Thymus (tissue), 11 donors: Measurements from ENCODE around the gene TBCA. TPM values are rescaled to one million over a fixed set of nuclear protein-coding genes. Genes with fewer than 3 reads are reported as not detected.
A peak's percentile ranks its signal among the peaks of the same experiment; 100 is the strongest.

Source experiments
- DNase-seq, 9 donors: peaks; one replicate each; pipeline ENCODE4 v3.0.0-alpha.2; 2013; ENCODE audit warnings: low spot score in 9 of 9, low read depth in 6 of 9, missing footprints in 1 of 9
- H3K27ac ChIP-seq, 2 donors: one replicate each; pipeline ENCODE4 v1.5.1; 2013; ENCODE audit warnings: control low read depth in 1 of 2, low read depth in 1 of 2, low read length in 1 of 2, mild to moderate bottlenecking in 1 of 2, moderate library complexity in 1 of 2
- H3K27me3 ChIP-seq, 2 donors: one replicate each; pipeline ENCODE4 v1.5.1; 2013; ENCODE audit warnings: low read length in 1 of 2; ENCODE audit not compliant: control insufficient read depth in 2 of 2, insufficient read depth in 1 of 2
- H3K36me3 ChIP-seq, 2 donors: one replicate each; pipeline ENCODE4 v1.5.1; 2013; ENCODE audit warnings: low read length in 1 of 2, mild to moderate bottlenecking in 1 of 2, moderate library complexity in 1 of 2; ENCODE audit not compliant: control insufficient read depth in 2 of 2, insufficient read depth in 2 of 2
- H3K4me1 ChIP-seq, 2 donors: one replicate each; pipeline ENCODE4 v1.5.1; 2013; ENCODE audit warnings: low read length in 2 of 2; ENCODE audit not compliant: control insufficient read depth in 2 of 2, insufficient read depth in 2 of 2
- H3K4me3 ChIP-seq, 2 donors: one replicate each; pipeline ENCODE4 v1.5.1; 2013; ENCODE audit warnings: low read length in 2 of 2, control low read depth in 1 of 2, mild to moderate bottlenecking in 1 of 2
- H3K9me3 ChIP-seq, 2 donors: one replicate each; pipeline ENCODE4 v1.5.1; 2013; ENCODE audit warnings: low read length in 1 of 2, mild to moderate bottlenecking in 1 of 2; ENCODE audit not compliant: control insufficient read depth in 2 of 2, insufficient read depth in 1 of 2
- WGBS: extraction: QIAGEN DNeasy Blood & Tissue Kit; methylation state at CpG from one replicate; pipeline ENCODE4 v1.1.7; 2013; 5-methylcytosine and 5-hydroxymethylcytosine counted together
- polyA plus RNA-seq: library from polyadenylated mRNA; stranded (reverse); fragments of 200-250 nt; gene quantifications from one replicate; pipeline ENCODE4 v1.2.3, GENCODE V29; 2013
- total RNA-seq: library from RNA; stranded (reverse); fragments of 120-200 nt; gene quantifications from one replicate; pipeline ENCODE4 v1.2.4, GENCODE V29; 2013
- donor health status: healthy.

Gene TBCA
- total and polyA plus RNA-seq, 2 donors: 150 to 356 TPM

GRCh38 chr5:77644371-77645157 lies 131.6 kb downstream of the TBCA start:
- Histone ChIP-seq H3K36me3 (no peaks in the 10 kb centered on the region), H3K27me3 (peaks cover 66 to 95% of the 10 kb centered on the region in 2 donors), H3K27ac (no peak overlapping the region), H3K9me3 (peaks cover 0 to 9% of the 10 kb centered on the region in 2 donors), H3K4me3 (peak overlapping the region in 1 of 2 donors; percentile 30), H3K4me1 (peaks cover 2 to 13% of the 10 kb centered on the region in 2 donors)
- DNase-seq: peak in 1 of 9 donors; percentile 10
- 15% methylated on average over 33 of the region's 33 CpGs for WGBS

- WGBS: 9% methylated on average over 28 of the region's 28 CpGs
- H3K36me3 ChIP-seq: no peaks in the 10 kb centered on the region
- peaks cover 71 to 99% of the 10 kb centered on the region in 2 donors for H3K27me3 ChIP-seq
- DNase-seq: peak in 1 of 9 donors; percentile 14
- H3K9me3 ChIP-seq: peaks cover 0 to 9% of the 10 kb centered on the region in 2 donors
- H3K27ac ChIP-seq: no peak overlapping the region
- peaks cover 2 to 13% of the 10 kb centered on the region in 2 donors for H3K4me1 ChIP-seq
- no peak overlapping the region for H3K4me3 ChIP-seq
Observed at GRCh38 chr5:77643654-77644370, 132.3 kb downstream of the TBCA start.

DNA sequence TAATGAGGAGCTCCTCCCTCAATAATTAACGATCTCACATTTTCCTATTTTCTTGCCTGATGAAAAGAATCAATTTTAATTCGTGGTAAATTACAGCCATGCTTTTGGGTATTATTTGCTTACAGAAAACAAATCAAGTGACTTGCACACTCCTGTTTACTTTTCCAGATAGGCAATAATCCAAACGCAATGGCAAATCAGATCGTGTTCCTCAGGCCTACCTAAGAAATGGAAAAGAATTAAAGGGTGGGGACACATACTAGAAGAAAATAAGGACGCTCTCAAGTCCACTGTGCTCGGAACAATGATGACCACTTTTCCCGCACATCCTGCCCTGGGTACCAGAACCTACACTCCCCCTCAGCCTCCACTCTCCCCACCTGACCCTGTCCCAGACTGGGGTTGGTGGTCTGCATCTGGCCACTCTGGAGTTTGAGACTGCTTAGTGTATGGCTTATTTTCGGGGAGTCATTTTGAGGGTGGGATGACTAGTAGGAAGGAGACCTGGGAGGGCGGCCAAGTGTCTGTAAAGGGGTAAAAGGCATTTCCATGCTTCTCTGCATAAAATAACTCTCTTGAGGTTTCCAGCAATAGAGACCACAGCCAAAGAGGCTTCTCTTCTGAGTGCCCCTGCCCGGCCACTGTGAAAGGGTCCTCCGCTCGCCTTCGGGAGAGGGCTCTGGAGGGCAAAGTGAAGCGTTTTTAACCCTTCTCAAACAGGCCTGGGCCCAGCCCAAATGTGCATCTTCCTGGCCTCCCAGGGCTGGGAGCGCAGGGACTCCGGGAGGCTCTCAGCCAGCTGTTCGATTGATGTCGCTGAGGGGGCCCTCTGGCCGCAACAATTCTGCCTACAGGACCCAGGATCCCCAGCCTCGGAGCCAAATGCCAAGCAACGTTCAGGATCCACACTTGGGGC lies 133.1 kb downstream of the TBCA start:
- Histone ChIP-seq H3K4me3 (no peak overlapping the region), H3K4me1 (peaks cover 2 to 13% of the 10 kb centered on the region in 2 donors), H3K27ac (no peak overlapping the region), H3K27me3 (peaks cover 76 to 99% of the 10 kb centered on the region in 2 donors), H3K9me3 (peaks cover 0 to 9% of the 10 kb centered on the region in 2 donors), H3K36me3 (no peaks in the 10 kb centered on the region)
- WGBS: 12% methylated on average over 21 of the region's 21 CpGs
- DNase-seq: peak in 1 of 9 donors; percentile 8

DNA sequence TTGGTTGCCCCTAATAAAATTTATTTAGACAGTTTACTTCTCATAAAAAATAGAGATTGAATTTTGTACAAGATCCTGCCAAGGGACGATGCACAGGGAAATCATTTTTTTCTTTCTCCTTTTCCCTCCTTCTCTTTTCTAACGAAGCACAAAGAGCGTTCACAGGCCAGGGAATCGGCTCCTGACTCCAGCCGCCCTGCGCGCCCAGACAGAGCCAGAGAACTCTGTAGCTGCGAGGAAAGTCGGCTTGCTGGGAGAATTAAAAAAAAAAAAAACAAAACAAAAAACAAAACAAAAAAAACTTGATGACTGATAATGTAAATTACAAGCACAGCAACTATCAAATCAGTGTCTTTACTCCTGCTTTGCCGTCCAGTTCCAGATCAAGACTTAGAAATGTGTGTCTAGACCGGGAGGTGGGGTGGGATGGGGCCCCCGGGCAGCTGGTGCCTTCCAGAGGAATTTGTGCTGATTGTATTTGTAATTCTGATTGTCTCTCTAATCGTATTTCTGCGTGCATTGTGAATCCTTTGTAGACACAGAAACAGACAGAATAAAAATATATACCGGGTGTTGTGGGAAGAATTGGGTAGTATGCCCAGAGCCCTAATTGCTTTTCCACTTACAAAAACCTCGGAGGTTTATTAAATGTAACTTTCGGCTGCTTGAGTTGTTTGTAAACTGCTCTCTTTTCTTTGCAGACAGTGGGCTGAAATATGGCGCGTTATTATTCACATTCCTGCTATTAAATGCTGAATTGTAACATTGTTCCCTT lies 134.0 kb downstream of the TBCA start:
- Histone ChIP-seq H3K27me3 (peaks cover 84 to 99% of the 10 kb centered on the region in 2 donors), H3K4me3 (no peak overlapping the region), H3K9me3 (peaks cover under 1 to 10% of the 10 kb centered on the region in 2 donors), H3K4me1 (peaks cover 2 to 13% of the 10 kb centered on the region in 2 donors), H3K36me3 (no peaks in the 10 kb centered on the region), H3K27ac (no peak overlapping the region)
- no peak for DNase-seq
- 17% methylated on average over 19 of the region's 19 CpGs for WGBS

DNA sequence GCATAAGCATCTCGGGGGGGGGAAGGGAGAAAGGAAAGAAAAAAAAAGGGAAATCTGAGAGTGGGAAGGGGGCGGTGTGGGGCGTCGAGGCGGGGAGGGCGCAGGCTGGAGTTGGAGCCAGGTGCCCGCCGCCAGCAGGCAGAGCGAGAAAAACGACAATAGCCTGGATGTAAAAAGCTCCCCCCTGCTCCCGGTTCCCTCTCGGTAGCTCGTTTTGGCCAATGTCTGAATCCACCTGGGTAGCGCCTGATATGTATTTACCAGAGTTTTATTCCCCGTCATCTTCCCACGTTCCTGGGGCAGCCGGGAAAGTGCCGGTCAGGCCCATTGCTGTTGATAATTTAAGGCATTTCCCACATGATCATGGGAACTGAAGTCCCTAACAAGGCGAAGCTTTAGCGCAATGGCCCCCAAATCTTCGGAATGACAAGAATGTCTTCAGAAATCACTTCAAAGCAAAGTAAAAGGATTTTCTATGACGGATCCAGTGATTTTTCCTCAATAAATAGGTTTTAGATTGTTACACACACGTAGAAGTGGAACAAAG lies 134.7 kb downstream of the TBCA start:
- no peaks in the 10 kb centered on the region for H3K36me3 ChIP-seq
- H3K9me3 ChIP-seq: peaks cover 4 to 15% of the 10 kb centered on the region in 2 donors
- H3K4me3 ChIP-seq: no peak overlapping the region
- 15% methylated on average over 23 of the region's 23 CpGs for WGBS
- no peak for DNase-seq
- H3K4me1 ChIP-seq: peaks cover 2 to 13% of the 10 kb centered on the region in 2 donors
- H3K27ac ChIP-seq: no peak overlapping the region
- H3K27me3 ChIP-seq: peaks cover 87 to 99% of the 10 kb centered on the region in 2 donors

Other genes with a start within 250 kb of the TBCA start
- 0.05 TPM for gene OTP, start 137.6 kb downstream of the TBCA start, total RNA-seq
- 0.18 TPM for gene OTP, start 137.6 kb downstream of the TBCA start, polyA plus RNA-seq